SK-N-SH (cell line): Measurements from ENCODE around the gene HHLA2.

Experiments
- CTCF ChIP-seq: fragments of 200-600 bp; sonication (generic); IDR thresholded peaks from 2 replicates; pipeline ENCODE4 v1.6.1; 2017; ENCODE audit warnings: antibody characterized with exemption, mild to moderate bottlenecking, moderate library complexity
- JUND ChIP-seq: IDR thresholded peaks from 2 replicates; pipeline ENCODE4 v1.4.0; 2012
- NRF1 ChIP-seq: IDR thresholded peaks from 2 replicates; pipeline ENCODE4 v1.6.1; 2012; ENCODE audit warnings: low read depth, mild to moderate bottlenecking, low read length
- POLR2AphosphoS5 ChIP-seq: IDR thresholded peaks from 2 replicates; pipeline ENCODE4 v1.6.1; 2012; ENCODE audit warnings: low read depth, low read length
- SMC3 ChIP-seq: IDR thresholded peaks from 2 replicates; pipeline ENCODE4 v1.6.1; 2012; ENCODE audit warnings: low read depth, low read length, improper control_type of control experiment
- USF2 ChIP-seq: fragments of 150-350 bp; IDR thresholded peaks from 2 replicates; pipeline ENCODE4 v1.6.1; 2017; ENCODE audit warnings: antibody characterized with exemption, low read length, low read depth, borderline replicate concordance

- TF ChIP-seq CTCF, result no peak
- TF ChIP-seq JUND, result no peak
- TF ChIP-seq USF2, result no peak
- no peak for TF ChIP-seq POLR2AphosphoS5
- TF ChIP-seq NRF1, result no peak
- TF ChIP-seq SMC3, result no peak
Measured at GRCh38 chr3:108343491-108343890, 47.1 kb downstream of the HHLA2 start.
